OCI-LY3 (cell line): ENCODE measurements around the gene SMG1.

Source experiments
- CTCF ChIP-seq: fragments of 200-600, 300-600 bp; sonication (generic); IDR thresholded peaks from 2 replicates; pipeline ENCODE4 v1.5.1; 2014; ENCODE audit warnings: antibody characterized with exemption, low read length, low read depth
- EZH2phosphoT487 ChIP-seq: fragments of 200-600 bp; shearing (Covaris generic); IDR thresholded peaks from 2 replicates; pipeline ENCODE4 v1.6.1; 2018; ENCODE audit warnings: antibody characterized with exemption, mixed run types, low read depth

GRCh38 chr16:18950469-18951185, 24.4 kb upstream of the SMG1 start:
- TF ChIP-seq CTCF: no peak
- no peak for TF ChIP-seq EZH2phosphoT487
